ENCODE data around the gene MAP3K13.

The MAP3K13 gene

GRCh38 chr3:185332026-185332735 is 30.8 kb upstream of the MAP3K13 start:
- no peak for DNase-seq (ENCODE audit: extremely low read depth, low read depth)
- TF ChIP-seq CTCF (IDR thresholded peaks at IDR 0.05; ENCODE audit: low read depth, low read length): no peak

DNA sequence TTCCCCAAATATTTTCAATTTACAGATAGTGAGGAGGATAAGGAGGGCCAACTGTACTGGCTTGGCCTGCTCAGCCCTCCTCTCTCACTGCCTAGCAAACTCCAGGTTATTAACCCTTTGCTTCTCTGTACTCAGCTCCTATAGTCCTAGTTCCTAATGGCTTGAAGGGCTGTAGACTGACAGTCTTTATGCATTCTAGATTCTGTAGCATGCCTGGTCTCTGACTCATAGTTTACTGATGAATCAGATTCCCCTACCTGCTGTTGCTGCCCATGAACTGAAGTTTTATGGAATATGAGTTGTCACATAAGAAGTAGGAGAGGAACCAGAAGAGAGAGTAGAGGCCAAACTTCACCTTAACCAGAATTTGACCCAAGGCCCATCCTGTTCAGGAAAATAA is 27.1 kb upstream of the MAP3K13 start:
- DNase-seq (ENCODE audit: extremely low read depth, low read depth): no peak
- no peak for TF ChIP-seq CTCF (IDR thresholded peaks at IDR 0.05; ENCODE audit: low read depth, low read length)

- no peak for TF ChIP-seq CTCF (IDR thresholded peaks at IDR 0.05; ENCODE audit: low read depth, low read length)
- DNase-seq (ENCODE audit: extremely low read depth, low read depth): no peak
These were observed 25.6 kb upstream of the MAP3K13 start for GRCh38 chr3:185337231-185337816.

DNA sequence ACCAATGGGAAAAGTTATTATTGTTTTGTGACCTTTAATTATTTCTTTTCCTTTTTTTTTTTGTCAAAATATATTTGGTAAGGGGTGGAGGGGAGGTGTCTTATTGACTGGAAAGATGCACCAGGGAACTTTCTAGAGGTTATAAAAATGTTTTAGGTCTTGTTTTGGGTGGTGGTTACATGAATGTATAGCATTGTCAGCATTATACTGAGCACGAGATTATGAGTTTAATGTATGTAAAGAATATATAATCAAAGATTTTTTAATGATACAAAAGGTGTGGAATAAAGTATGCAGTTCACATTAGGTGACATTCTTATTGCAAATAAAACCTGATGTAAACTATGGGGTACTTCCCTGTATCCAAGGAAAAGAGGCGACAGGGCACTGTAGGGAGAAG is 23.0 kb upstream of the MAP3K13 start:
- TF ChIP-seq CTCF (IDR thresholded peaks at IDR 0.05; ENCODE audit: low read depth, low read length): no peak
- DNase-seq (ENCODE audit: extremely low read depth, low read depth): no peak

DNA sequence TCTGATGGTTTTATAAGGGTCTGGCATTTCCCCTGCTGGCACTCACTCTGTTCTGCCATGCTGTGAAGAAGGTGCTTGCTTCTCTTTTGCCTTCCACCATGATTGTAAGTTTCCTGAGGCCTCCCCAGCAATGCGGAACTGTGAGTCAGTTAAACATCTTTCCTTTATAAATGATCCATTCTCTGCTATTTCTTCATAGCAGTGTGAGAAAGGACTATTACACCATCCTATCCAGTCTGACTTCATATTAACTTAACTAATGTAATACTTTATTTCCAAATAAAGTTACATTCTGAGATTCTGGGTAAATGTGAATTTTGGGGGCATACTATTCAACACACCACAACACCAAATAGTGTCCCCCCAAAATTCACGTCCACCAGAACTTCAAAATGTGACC is 22.2 kb upstream of the MAP3K13 start:
- TF ChIP-seq CTCF (IDR thresholded peaks at IDR 0.05; ENCODE audit: low read depth, low read length): no peak
- no peak for DNase-seq (ENCODE audit: extremely low read depth, low read depth)

DNA sequence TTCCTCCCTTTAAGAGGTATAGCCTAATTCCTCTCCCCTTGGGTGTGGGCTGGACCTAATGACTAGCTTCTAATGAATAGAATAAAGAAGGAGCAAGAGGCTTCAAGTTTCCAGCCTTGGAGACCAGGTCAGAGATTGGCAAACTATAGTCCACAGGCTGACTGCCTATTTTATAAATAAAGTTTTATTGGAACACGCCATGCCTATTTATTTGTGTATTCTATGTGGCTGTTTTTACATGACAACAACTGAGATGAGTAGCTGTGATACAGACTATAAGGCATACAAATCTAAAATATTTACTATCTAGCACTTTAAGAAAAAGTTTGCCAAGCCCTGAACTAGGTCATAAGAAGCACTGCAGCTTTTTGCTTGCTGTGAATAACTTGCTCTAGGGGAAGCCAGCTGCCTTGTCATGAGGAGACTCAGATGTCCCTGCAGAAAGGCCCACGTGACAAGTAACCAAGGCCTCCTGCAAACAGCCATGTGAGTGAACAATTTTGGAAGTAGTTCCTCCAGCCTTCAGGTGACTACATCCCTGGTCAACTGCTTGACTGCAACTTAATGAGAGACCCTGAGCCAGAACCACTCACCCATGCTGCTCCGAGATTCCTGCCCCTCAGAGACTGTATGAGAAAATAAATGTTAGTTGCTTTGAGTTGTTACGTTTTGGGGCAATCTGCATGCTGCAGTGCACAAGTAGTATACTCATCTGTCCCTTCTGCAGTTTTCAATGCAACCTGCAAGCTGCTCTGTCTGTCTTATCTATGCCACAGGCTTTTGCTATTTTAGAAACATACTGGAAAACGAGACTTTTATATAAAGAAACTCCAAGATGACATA is 21.1 kb upstream of the MAP3K13 start:
- no peak for DNase-seq (ENCODE audit: extremely low read depth, low read depth)
- TF ChIP-seq CTCF (IDR thresholded peaks at IDR 0.05; ENCODE audit: low read depth, low read length): no peak

Measured in AG09319 (cell line).